Measurements from ENCODE around the gene CTNNA2. TPM values are rescaled to one million over a fixed set of nuclear protein-coding genes. Genes with fewer than 3 reads are reported as not detected.

Gene CTNNA2
- polyA plus RNA-seq, 1 of the 3 experiments (the other 2 are of a cell fraction), result 0.30 TPM

DNA sequence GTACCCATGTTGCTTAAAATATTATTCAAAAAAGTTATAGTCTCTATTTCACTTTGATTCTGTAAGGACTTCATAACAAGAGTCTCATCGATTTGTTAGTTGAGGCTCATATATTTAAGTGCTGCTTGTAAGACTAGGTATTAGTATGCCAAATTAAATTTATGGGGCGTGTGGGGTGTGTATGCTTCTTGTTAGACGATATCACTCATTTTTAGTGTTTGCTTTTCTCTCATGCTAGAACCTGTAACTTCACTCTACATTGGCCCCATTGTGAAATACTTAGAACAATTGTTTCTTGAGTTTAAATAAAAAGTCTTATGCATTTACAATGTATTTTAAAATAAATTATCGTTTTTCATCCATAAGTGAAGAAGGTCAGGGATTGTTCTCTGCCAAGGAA lies 63.6 kb downstream of the CTNNA2 start:
- H3K9me3 ChIP-seq, result no peaks in the 10 kb centered on the region
- H3K27ac ChIP-seq (ENCODE audit: low read depth in 2 of 2, low read length in 1 of 2), result no peak overlapping the region
- H3K27me3 ChIP-seq (ENCODE audit: insufficient read depth), result no peaks in the 10 kb centered on the region
- WGBS (ENCODE audit: low lambda C conversion rate), result 18% methylated on average over 4 of the region's 4 CpGs
- H3K4me3 ChIP-seq (ENCODE audit: low read depth in 2 of 2, low read length in 1 of 2), result no peak overlapping the region
- POLR2A ChIA-PET, result no interaction called here
- H3K79me2 ChIP-seq (ENCODE audit: insufficient read depth), result no peaks in the 10 kb centered on the region
- H3K4me2 ChIP-seq, result no peak overlapping the region
- no peaks in the 10 kb centered on the region for H3K9me2 ChIP-seq
- no peak for TF ChIP-seq IRF3 (IDR thresholded peaks at IDR 0.05; ENCODE audit: low read depth, low read length)
- TF ChIP-seq SMC3 (IDR thresholded peaks at IDR 0.05; ENCODE audit: low read depth, low read length), result no peak
- TF ChIP-seq ZBTB33 (IDR thresholded peaks at IDR 0.05; ENCODE audit: borderline replicate concordance, low read depth), result no peak
- no peak for TF ChIP-seq FOXM1 (IDR thresholded peaks at IDR 0.05; ENCODE audit: low read depth)
- TF ChIP-seq FOSL2 (IDR thresholded peaks at IDR 0.05; ENCODE audit: borderline replicate concordance, low read depth), result no peak
- no peak for TF ChIP-seq GATA2 (CRISPR knock-in tag; IDR thresholded peaks at IDR 0.05)
- no peak for TF ChIP-seq FOXJ3 (CRISPR knock-in tag; IDR thresholded peaks at IDR 0.05)
- TF ChIP-seq JUND (IDR thresholded peaks at IDR 0.05), result no peak
- no peak for TF ChIP-seq CHD2 (IDR thresholded peaks at IDR 0.05; ENCODE audit: low read length, partially characterized antibody)
- TF ChIP-seq EP300 (IDR thresholded peaks at IDR 0.05; ENCODE audit: borderline replicate concordance in 1 of 2, low read depth in 1 of 2, low read length in 1 of 2), result no peak
- TF ChIP-seq TAF1 (IDR thresholded peaks at IDR 0.05; ENCODE audit: borderline replicate concordance, low read depth, low read length), result no peak
- TF ChIP-seq NFIC (IDR thresholded peaks at IDR 0.05; ENCODE audit: borderline replicate concordance), result no peak
- no peaks in the 10 kb centered on the region for H4K20me1 ChIP-seq (ENCODE audit: insufficient read depth)
- CTCF ChIA-PET, result no interaction called here
- no peak overlapping the region for H2AFZ ChIP-seq (ENCODE audit: low read depth)
- H3K4me1 ChIP-seq (ENCODE audit: control insufficient read depth in 1 of 2, insufficient read depth in 2 of 2, low read depth in 1 of 2, low read length in 1 of 2), result peaks cover 0 to 3% of the 10 kb centered on the region in 2 experiments; a peak in 1 of 4 replicates
- H3K9ac ChIP-seq, result no peak overlapping the region
- H3F3A ChIP-seq (replicated peaks; ENCODE audit: insufficient read depth), result no peaks in the 10 kb centered on the region
- H3K36me3 ChIP-seq (replicated peaks in 1 of 2; ENCODE audit: control insufficient read depth in 1 of 2, insufficient read depth in 2 of 2, low read length in 1 of 2), result no peaks in the 10 kb centered on the region
- no peak for DNase-seq

DNA sequence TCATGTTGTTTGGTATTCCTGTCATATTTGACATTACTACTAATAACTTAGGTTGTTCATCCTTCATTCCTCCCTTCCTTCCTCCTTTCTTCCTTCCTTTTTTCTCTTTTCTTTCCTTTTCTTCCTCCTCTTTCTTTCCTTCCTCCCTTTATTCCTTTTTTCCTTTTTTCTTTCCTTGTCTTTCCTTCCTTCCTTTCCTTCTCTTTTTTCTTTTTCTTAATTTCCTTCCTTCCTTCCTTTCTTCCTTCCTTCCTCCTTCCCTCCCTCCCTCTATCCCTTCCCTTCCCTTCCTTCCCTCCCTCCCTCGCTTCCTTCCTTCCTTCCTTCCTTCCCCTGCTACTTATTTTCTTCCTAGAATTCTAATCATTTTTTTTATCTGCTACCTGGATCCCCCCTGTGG lies 66.1 kb downstream of the CTNNA2 start:
- WGBS (ENCODE audit: low lambda C conversion rate), result 12% methylated on average over 1 of the region's 1 CpG
- Histone ChIP-seq H3K9me3 (no peaks in the 10 kb centered on the region), H3K27ac (ENCODE audit: low read depth in 2 of 2, low read length in 1 of 2) (no peak overlapping the region), H3K36me3 (replicated peaks in 1 of 2; ENCODE audit: control insufficient read depth in 1 of 2, insufficient read depth in 2 of 2, low read length in 1 of 2) (no peaks in the 10 kb centered on the region), H3K4me1 (ENCODE audit: control insufficient read depth in 1 of 2, insufficient read depth in 2 of 2, low read depth in 1 of 2, low read length in 1 of 2) (peaks cover 0 to 3% of the 10 kb centered on the region in 2 experiments; a peak in 1 of 4 replicates), H4K20me1 (ENCODE audit: insufficient read depth) (no peaks in the 10 kb centered on the region), H3K27me3 (ENCODE audit: insufficient read depth) (no peaks in the 10 kb centered on the region), H3K4me2 (no peak overlapping the region), H3F3A (replicated peaks; ENCODE audit: insufficient read depth) (no peaks in the 10 kb centered on the region), H3K79me2 (ENCODE audit: insufficient read depth) (no peaks in the 10 kb centered on the region), H3K9me2 (no peaks in the 10 kb centered on the region), H3K4me3 (ENCODE audit: low read depth in 2 of 2, low read length in 1 of 2) (no peak overlapping the region), H2AFZ (ENCODE audit: low read depth) (no peak overlapping the region), H3K9ac (no peak overlapping the region)
- TF ChIP-seq GATA2 (CRISPR knock-in tag; IDR thresholded peaks at IDR 0.05) (no peak), NFIC (IDR thresholded peaks at IDR 0.05; ENCODE audit: borderline replicate concordance) (no peak), RXRA (IDR thresholded peaks at IDR 0.05; ENCODE audit: borderline replicate concordance, low read depth) (no peak), ZBTB33 (IDR thresholded peaks at IDR 0.05; ENCODE audit: borderline replicate concordance, low read depth) (no peak), EZH2phosphoT487 (IDR thresholded peaks at IDR 0.05; ENCODE audit: borderline replicate concordance, low read depth) (no peak)
- CTCF ChIA-PET, result no interaction called here
- DNase-seq, result no peak
- POLR2A ChIA-PET, result no interaction called here

All from SK-N-SH (cell line).